GM12892 (cell line): Measurements from ENCODE around the gene DEPP1.

Experiments
- POLR2AphosphoS5 ChIP-seq: IDR thresholded peaks from 2 replicates; pipeline ENCODE4 v1.6.1; 2011; ENCODE audit warnings: low read depth, low read length, control low read depth
- TAF1 ChIP-seq: IDR thresholded peaks from 2 replicates; pipeline ENCODE4 v1.6.1; 2011; ENCODE audit warnings: low read depth, mild to moderate bottlenecking, control low read depth, low read length, borderline replicate concordance

DNA sequence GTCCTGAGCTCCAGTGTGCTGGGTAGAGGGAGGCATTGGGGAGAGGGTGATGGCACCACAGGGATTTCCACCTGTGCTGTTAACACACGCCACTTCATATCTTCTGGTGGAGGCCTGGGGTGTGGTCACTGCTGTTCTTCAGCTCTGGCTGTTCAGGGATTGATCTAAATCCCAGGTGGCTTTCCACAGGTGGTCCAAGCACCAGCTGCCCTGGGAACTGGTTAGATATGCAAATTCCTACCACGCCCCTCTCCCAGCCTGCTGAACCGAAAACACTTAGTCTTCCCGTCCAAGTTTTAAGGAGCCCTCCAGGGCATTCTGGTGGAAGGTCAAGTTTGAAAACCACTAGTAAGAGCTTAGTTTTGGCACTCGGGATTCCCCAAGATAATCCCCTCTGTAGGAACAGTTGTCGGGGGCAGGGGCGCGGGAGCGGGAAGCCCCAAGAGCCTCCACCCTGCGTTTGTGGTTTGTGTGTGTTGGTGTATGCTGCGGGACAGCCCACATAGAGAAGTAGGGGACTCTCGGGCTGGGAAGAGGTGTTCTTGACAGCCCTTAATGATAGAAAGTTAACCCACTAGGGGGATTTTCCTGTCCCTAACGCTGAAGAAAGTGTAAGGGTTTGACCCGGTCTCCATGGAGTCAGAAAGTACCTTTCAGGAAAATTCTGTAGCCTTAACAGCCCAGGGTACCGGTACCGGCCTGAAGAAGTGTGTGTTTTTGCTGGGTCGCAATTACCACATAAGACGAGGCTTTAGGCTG, 5.1 kb downstream of the DEPP1 start:
- TF ChIP-seq TAF1 (no peak), POLR2AphosphoS5 (no peak)
